Smooth muscle cell of the coronary artery (primary cell): ENCODE data around the gene ABCG1. TPM values are rescaled to one million over a fixed set of nuclear protein-coding genes. Genes with fewer than 3 reads are reported as not detected.

Source experiments
- total RNA-seq: library from RNA; depleted of rRNA; stranded (reverse); fragments of >200 nt; gene quantifications from 2 replicates; pipeline ENCODE4 v1.2.3, GENCODE V29; 2014; ENCODE audit warnings: low replicate concordance

ABCG1 gene
- 0.59 and 15.9 TPM in 2 replicates for total RNA-seq

GRCh38 chr21:42218836-42219605 lies at the start of gene ABCG1:
Gene ABCG1, plus strand, starts transcription at chr21:42219140. Its CDS starts 123 bp downstream, at chr21:42219263.

DNA sequence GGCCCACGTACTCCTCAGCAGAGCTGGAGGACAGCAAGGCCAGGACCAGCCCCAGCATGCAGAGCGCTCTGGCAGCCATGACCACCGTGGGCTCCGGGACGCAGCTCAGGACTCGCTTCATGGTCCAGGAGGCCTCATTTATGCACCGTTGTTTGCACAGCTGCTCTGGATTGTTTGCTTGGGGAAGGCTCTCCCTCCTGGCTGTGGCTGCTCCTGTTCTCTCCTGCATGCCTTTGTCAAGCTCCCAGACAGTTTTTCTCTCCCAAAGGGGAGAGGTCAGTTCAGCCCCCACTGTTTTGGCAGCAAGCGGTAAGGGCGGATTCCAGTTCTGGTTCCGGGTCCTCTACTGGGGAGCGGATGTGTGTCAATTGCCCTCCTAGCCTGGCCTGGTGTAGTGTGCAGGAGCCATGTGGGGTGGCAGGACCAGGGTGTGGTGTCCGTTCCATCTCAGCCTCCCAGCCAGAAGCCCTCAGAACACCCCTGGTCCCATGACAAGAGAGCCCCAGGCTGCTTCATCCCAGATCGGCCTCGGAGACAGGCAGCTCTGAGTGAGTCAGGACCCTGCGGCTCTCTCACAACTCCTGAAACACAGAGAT lies 96.5 kb downstream of the ABCG1 start, which contains the start of gene TFF3:
TSS of gene TFF3 (minus strand) at position 114 of the 596 bp plus-strand sequence. CDS start at position 79, 35 bp downstream.

Other genes with a start within 250 kb of the ABCG1 start
- 3.2 and 3.4 TPM in 2 replicates for gene ZBTB21, start 208.8 kb upstream of the ABCG1 start, total RNA-seq
- under 0.01 TPM in 1 of 2 replicates, not detected in the other for gene UMODL1, start 147.8 kb upstream of the ABCG1 start, total RNA-seq
- gene TFF3, start 96.3 kb downstream of the ABCG1 start, total RNA-seq, result 0.47 TPM in 1 of 2 replicates, not detected in the other
- not detected in 2 replicates for gene TFF2, start 131.9 kb downstream of the ABCG1 start, total RNA-seq
- gene TFF1, start 147.4 kb downstream of the ABCG1 start, total RNA-seq, result 0.15 TPM in 1 of 2 replicates, not detected in the other
- gene TMPRSS3, start 176.9 kb downstream of the ABCG1 start, total RNA-seq, result not detected in 2 replicates
- gene UBASH3A, start 184.8 kb downstream of the ABCG1 start, total RNA-seq, result not detected in 2 replicates